ENCODE measurements around the gene DBNL. TPM values are rescaled to one million over a fixed set of nuclear protein-coding genes. Genes with fewer than 3 reads are reported as not detected.
A peak's percentile ranks its signal among the peaks of the same experiment; 100 is the strongest.

Gene DBNL
- total and polyA plus RNA-seq, 2 donors (not counting 1 experiment from before 2014, with no cell fraction given) = 335 to 386 TPM

- H3K27ac ChIP-seq (ENCODE audit: low read length in 2 of 2) = no peak overlapping the region
- peaks cover 37% of the 10 kb centered on the region for H3K4me1 Mint-ChIP-seq
- ChIA-PET CTCF (no interaction called here), POLR2A (interaction anchor here (0.7 kb wide), 1 partner anchor 30 kb away, joined by 3 read pairs; no protein-coding TSS in a partner anchor)
- H3K79me2 ChIP-seq (ENCODE audit: control insufficient read depth, insufficient read depth, low read length) = peaks cover 9% of the 10 kb centered on the region
- no peaks in the 10 kb centered on the region for H4K20me1 ChIP-seq (ENCODE audit: control insufficient read depth, insufficient read depth, low read length, poor library complexity, severe bottlenecking)
- H3K4me1 ChIP-seq (ENCODE audit: control insufficient read depth in 2 of 2, insufficient read depth in 2 of 2, low read length in 2 of 2) = peaks cover 24 to 42% of the 10 kb centered on the region in 2 donors
- H3K9me3 ChIP-seq (ENCODE audit: control extremely low read depth in 1 of 3, control insufficient read depth in 2 of 3, insufficient read depth in 1 of 3, low read length in 2 of 3) = no peaks in the 10 kb centered on the region
- H3K9me3 Mint-ChIP-seq (ENCODE audit: insufficient read depth) = no peaks in the 10 kb centered on the region
- no peak overlapping the region for H3K4me3 ChIP-seq (ENCODE audit: control extremely low read depth in 1 of 5, extremely low read depth in 1 of 5, insufficient read depth in 1 of 5, low read depth in 2 of 5, low read length in 4 of 5)
- WGBS (ENCODE audit: insufficient coverage) = 84% methylated on average over 7 of the region's 10 CpGs
- intact Hi-C loops (cut with micrococcal nuclease) = no loop called here
- H3K4me2 ChIP-seq (replicated peaks; ENCODE audit: low read depth, low read length, poor library complexity, severe bottlenecking) = peak overlapping the region; percentile 99
- H3K27me3 Mint-ChIP-seq = no peaks in the 10 kb centered on the region
- H2AFZ ChIP-seq (ENCODE audit: insufficient read depth, low read depth, low read length, poor library complexity, severe bottlenecking) = no peak overlapping the region
- H3K27ac Mint-ChIP-seq = no peak overlapping the region
- peaks cover 0 to 11% (median 2%) of the 10 kb centered on the region in 4 experiments for H3K27me3 ChIP-seq (replicated peaks in 1 of 4; ENCODE audit: control extremely low read depth in 1 of 4, control insufficient read depth in 3 of 4, insufficient read depth in 4 of 4, low read length in 3 of 4)
- H3K36me3 ChIP-seq (replicated peaks in 1 of 2; ENCODE audit: control extremely low read depth in 1 of 2, control insufficient read depth in 1 of 2, extremely low read depth in 1 of 2, insufficient read depth in 2 of 2, low read length in 1 of 2) = peaks cover 0 to 13% of the 10 kb centered on the region in 2 experiments
- peak overlapping the region; percentile 90 for H3K4me3 Mint-ChIP-seq
- TF ChIP-seq EZH2 (IDR thresholded peaks at IDR 0.05; ENCODE audit: borderline replicate concordance, insufficient read depth, low read depth, low read length, poor library complexity, severe bottlenecking) (no peak), CTCF (IDR thresholded peaks at IDR 0.05) (no peak)
- no peak for DNase-seq
- H3K9ac ChIP-seq (ENCODE audit: low read length) = no peak overlapping the region
- no peak for ATAC-seq (ENCODE audit: low read depth)
These were observed 62.0 kb downstream of the DBNL start for GRCh38 chr7:44106311-44107065.
